HFFc6 (cell line): ENCODE measurements around the gene RSPO1. TPM values are rescaled to one million over a fixed set of nuclear protein-coding genes. Genes with fewer than 3 reads are reported as not detected.

Experiments
- DNase-seq: peaks from one replicate; pipeline ENCODE4 v3.0.0-alpha.2; 2018
- H3K27ac Mint-ChIP-seq: 2 replicates; pipeline ENCODE4 v1.8.0; 2020; ENCODE audit warnings: mild to moderate bottlenecking, mixed read lengths
- H3K27me3 Mint-ChIP-seq: 2 replicates; pipeline ENCODE4 v1.8.0; 2021; ENCODE audit warnings: mild to moderate bottlenecking, moderate library complexity, mixed read lengths; ENCODE audit not compliant: insufficient read depth
- H3K36me3 Mint-ChIP-seq: 2 replicates; pipeline ENCODE4 v1.8.0; 2021; ENCODE audit warnings: low read depth, mixed read lengths
- H3K4me1 Mint-ChIP-seq: 2 replicates; pipeline ENCODE4 v1.8.0; 2020; ENCODE audit warnings: low read depth, mixed read lengths
- H3K4me3 Mint-ChIP-seq: 2 replicates; pipeline ENCODE4 v1.8.0; 2020; ENCODE audit warnings: mild to moderate bottlenecking, moderate library complexity, mixed read lengths
- H3K9me3 Mint-ChIP-seq: 2 replicates; pipeline ENCODE4 v1.8.0; 2020; ENCODE audit warnings: mild to moderate bottlenecking, mixed read lengths
- CTCF ChIP-seq: fragments of 200-600 bp; sonication (generic); IDR thresholded peaks from 2 replicates; pipeline ENCODE4 v1.5.0; 2021; ENCODE audit warnings: antibody characterized with exemption, mild to moderate bottlenecking
- total RNA-seq, 6 experiments: library from RNA; stranded (reverse); fragmentation: NEBNext Ultra II Directional; extraction: Animal tissue kit (Norgen Biotek cat#: 25700); gene quantifications; 2 replicates in 1 of 6; 3 replicates in 5 of 6; pipeline ENCODE4 v1.2.3, GENCODE V29; 2021

RSPO1 gene
- total RNA-seq, 6 experiments from 2014 or later: not detected

DNA sequence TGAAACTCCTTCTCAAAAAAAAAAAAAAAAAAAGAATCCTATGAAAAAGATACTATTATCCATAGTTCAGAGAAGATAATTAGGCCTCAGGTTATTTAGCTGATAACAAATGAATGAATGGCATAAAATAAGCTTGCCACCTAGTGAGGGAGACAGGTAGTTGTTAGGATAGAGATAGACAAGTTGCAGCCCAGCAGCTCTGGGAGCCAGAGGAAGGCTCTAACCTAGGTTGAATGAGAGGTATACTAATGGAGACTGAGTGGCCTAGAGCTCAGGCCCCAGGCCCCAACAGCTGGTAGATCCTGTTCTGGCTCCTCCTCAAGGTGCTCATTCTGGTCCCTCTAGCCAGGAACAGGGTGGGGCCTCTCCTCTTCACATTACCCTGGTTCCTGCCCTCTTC, 20.6 kb upstream of the RSPO1 start:
- no peak overlapping the region for H3K4me3 Mint-ChIP-seq
- H3K9me3 Mint-ChIP-seq: no peaks in the 10 kb centered on the region
- peaks cover 25% of the 10 kb centered on the region for H3K27me3 Mint-ChIP-seq
- no peak for DNase-seq
- H3K27ac Mint-ChIP-seq: no peak overlapping the region
- no peak for TF ChIP-seq CTCF
- no peaks in the 10 kb centered on the region for H3K36me3 Mint-ChIP-seq
- H3K4me1 Mint-ChIP-seq: no peaks in the 10 kb centered on the region

DNA sequence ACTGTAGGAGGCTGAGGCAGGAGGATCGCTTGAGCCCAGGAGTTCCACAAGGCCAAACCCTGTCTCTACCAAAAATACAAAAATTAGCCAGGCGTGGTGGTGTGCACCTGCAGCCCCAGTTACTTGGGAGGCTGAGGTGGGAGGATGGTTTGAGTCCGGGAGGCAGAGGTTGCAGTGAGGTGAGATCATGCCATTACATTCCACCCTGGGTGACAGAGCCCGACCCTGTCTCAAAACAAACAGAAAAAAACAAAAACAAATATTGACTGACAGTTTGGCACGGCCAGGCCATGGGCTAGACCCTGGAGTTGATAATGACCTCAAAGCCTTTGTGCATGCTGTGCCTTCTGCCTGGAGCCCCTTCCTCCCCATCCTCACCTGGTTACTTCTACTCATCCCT, 19.2 kb upstream of the RSPO1 start:
- Mint-ChIP-seq H3K27me3 (peaks cover 27% of the 10 kb centered on the region), H3K4me1 (no peaks in the 10 kb centered on the region), H3K9me3 (no peaks in the 10 kb centered on the region), H3K4me3 (no peak overlapping the region), H3K27ac (no peak overlapping the region), H3K36me3 (no peaks in the 10 kb centered on the region)
- DNase-seq: no peak
- no peak for TF ChIP-seq CTCF

DNA sequence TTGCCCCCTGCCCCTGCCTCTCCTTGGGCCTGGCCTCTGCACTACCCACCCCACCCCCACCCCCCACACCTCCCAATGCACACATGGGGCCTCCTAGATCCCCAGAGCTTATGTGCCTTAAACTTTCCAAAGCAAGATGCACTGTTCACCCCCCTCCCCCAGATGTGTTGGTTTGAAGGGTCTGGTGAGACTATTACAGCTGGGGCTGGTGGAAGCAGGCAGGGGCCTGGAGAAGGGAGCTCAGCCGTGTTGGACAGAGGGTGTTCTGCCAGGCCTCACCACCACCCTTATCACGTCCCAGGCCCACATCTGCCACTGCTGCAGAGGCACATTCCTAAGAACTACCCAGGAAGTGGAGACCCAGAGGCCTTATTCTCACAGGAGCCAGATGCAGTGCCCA, 18.3 kb upstream of the RSPO1 start:
- TF ChIP-seq CTCF: no peak
- Mint-ChIP-seq H3K4me1 (no peaks in the 10 kb centered on the region), H3K36me3 (no peaks in the 10 kb centered on the region), H3K4me3 (no peak overlapping the region), H3K27ac (no peak overlapping the region), H3K27me3 (peaks cover 32% of the 10 kb centered on the region), H3K9me3 (no peaks in the 10 kb centered on the region)
- no peak for DNase-seq

GRCh38 chr1:37651803-37652202, 17.1 kb upstream of the RSPO1 start:
- Mint-ChIP-seq H3K4me3 (no peak overlapping the region), H3K27me3 (peaks cover 34% of the 10 kb centered on the region), H3K27ac (no peak overlapping the region), H3K9me3 (no peaks in the 10 kb centered on the region), H3K4me1 (no peaks in the 10 kb centered on the region), H3K36me3 (no peaks in the 10 kb centered on the region)
- DNase-seq: no peak
- TF ChIP-seq CTCF: no peak

DNA sequence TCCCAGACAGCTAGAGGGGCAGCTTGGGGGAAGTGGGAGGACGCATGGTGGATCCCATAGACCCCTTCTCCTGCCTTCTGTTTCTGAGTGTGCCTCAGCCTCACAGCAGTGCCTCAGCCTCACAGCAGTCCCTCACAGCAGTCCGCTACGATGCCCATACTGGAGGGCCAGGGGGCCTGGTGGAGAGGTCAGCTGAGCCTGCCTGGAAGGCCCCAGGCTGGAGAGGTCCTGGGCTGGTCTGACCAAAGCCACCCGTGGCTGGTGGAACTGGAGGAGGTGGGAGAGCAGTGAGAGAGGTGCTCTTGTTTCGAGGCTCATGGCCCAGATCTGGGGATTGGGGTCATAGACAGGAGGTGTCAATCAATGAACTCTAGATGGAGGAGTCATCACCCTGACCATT, 16.0 kb upstream of the RSPO1 start:
- no peak overlapping the region for H3K4me3 Mint-ChIP-seq
- no peak overlapping the region for H3K27ac Mint-ChIP-seq
- no peak for TF ChIP-seq CTCF
- no peaks in the 10 kb centered on the region for H3K4me1 Mint-ChIP-seq
- peaks cover 34% of the 10 kb centered on the region for H3K27me3 Mint-ChIP-seq
- H3K36me3 Mint-ChIP-seq: no peaks in the 10 kb centered on the region
- no peaks in the 10 kb centered on the region for H3K9me3 Mint-ChIP-seq
- no peak for DNase-seq

- Mint-ChIP-seq H3K36me3 (no peaks in the 10 kb centered on the region), H3K27ac (no peak overlapping the region), H3K27me3 (peaks cover 35% of the 10 kb centered on the region), H3K4me1 (no peaks in the 10 kb centered on the region), H3K4me3 (no peak overlapping the region), H3K9me3 (no peaks in the 10 kb centered on the region)
- TF ChIP-seq CTCF: no peak
- no peak for DNase-seq
These were observed 15.5 kb upstream of the RSPO1 start for GRCh38 chr1:37650173-37650572.
